ENCODE results near the gene CREBZF.
"Not testable (repeated sequence)": the region's sequence is repeated elsewhere in the genome, so short reads cannot be mapped to it uniquely, and the experiment has no call there.

Gene CREBZF

DNA sequence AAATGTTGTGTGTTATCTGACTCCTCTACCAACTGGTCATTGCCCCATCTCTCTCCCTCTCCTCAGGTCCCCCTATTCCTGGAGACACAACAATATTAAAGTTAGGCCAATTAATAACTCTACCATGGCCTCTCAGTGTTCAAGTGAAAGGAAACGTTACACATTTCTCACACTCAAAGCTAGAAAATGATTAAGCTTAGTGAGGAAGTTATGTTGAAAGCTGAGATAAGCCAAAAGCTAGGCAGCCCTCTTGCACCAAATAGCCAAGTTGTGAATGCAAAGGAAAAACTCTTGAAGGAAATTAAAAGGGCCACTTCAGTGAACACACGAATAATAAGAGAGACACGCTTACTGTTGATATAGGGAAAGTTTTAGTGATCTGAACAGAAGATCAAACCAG is 44.7 kb downstream of the CREBZF start:
- no peak for DNase-seq

GRCh38 chr11:85619499-85619898 is 45.4 kb downstream of the CREBZF start:
- no peak for DNase-seq

DNA sequence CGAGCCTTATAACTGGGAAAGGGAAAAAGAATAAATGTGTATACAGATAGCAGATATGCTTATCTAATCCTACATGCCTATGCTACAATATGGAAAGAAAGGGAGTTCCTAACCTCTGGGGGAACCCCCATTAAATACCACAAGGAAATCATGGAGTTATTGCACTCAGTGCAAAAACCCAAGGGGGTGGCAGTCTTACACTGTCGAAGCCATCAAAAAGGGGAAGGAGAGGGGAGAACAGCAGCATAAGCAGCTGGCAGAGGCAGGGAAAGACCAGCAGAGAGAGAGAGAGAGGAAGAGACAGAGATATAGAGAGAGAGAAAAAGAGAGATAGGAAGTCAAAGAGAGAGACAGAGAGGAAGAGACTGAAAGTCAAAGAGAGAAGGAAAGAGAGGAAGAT is 53.3 kb downstream of the CREBZF start:
- DNase-seq: not testable (repeated sequence)

All from retina (tissue), 1 donor.